DOHH2 (cell line): Measurements from ENCODE around the gene RECQL5.

Experiments
- CTCF ChIP-seq: fragments of 200-600 bp; sonication (generic); IDR thresholded peaks from one replicate; pipeline ENCODE4 v1.5.1; 2014; ENCODE audit warnings: antibody characterized with exemption, mild to moderate bottlenecking, low read depth, low read length; ENCODE audit not compliant: poor library complexity, severe bottlenecking
- EZH2phosphoT487 ChIP-seq: fragments of 200-600 bp; sonication (generic); IDR thresholded peaks from 2 replicates; pipeline ENCODE4 v1.6.1; 2017; ENCODE audit warnings: borderline replicate concordance, mild to moderate bottlenecking, antibody characterized with exemption, low read length, moderate library complexity, mixed read lengths

GRCh38 chr17:75627094-75627493, 39.9 kb downstream of the RECQL5 start:
- no peak for TF ChIP-seq CTCF
- no peak for TF ChIP-seq EZH2phosphoT487
